HG03469 (cell line): Measurements from ENCODE around the gene MAP4K3.
"Not testable (repeated sequence)": the region's sequence is repeated elsewhere in the genome, so short reads cannot be mapped to it uniquely, and the experiment has no call there.

ENCODE experiments used
- ATAC-seq: cut with Tn5 transposase; IDR thresholded peaks from one replicate; pipeline ENCODE4 v1.9.1; 2021; ENCODE audit warnings: mild to moderate bottlenecking, moderate library complexity, moderate number of reproducible peaks; ENCODE audit not compliant: unreplicated experiment

The MAP4K3 gene

DNA sequence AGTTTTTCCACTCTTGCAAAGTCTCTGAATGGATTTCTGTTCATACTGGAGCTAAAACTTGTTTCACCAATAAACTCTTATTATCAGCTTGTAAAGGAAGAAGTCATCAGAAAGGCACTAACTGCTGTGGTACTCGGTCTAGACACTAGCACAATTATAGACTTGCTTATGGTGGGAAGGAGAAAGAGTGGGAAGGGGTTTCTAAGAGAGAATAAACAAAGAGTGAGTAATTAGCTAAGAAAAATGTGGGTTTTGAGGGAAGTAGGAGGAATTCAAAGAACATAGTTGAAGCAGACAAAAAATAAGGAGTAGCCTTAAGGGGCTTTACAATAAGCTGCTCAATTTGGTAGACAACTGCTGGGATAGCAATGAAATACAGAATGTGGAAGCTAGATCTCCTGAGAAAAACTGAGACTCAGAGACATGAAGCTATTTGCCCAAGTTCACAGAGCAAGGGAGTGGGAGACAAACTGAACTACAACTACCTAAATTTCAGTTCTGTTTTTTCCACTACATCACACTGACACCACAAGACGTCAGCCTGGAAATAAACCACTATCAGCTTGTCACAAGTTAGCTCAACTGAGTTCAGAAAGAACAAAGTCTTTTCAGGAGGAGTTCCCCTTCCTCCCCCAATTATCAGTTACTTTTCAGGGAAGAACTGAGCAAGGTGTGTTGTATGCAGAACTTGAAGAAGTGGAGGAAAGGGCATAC is 59.7 kb downstream of the MAP4K3 start:
- ATAC-seq = peak; percentile 92

DNA sequence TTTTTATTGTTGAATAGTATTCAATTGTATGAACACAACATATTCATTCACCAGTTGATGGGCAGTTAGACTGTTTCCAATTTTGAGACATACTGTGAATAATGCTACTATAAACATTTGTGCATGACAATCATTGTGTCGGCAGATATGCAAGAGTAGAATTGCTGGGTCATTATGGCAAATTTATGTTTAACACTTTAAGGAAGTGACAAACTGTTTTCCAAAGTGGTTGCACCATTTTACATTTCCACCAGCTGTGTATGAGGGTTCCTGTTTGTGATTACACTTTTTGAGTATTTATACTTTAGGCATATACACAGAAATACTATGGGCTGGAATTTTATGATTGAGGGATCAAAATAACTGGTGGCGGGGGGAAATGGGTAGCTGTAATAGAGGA is 61.2 kb downstream of the MAP4K3 start:
- no peak for ATAC-seq

DNA sequence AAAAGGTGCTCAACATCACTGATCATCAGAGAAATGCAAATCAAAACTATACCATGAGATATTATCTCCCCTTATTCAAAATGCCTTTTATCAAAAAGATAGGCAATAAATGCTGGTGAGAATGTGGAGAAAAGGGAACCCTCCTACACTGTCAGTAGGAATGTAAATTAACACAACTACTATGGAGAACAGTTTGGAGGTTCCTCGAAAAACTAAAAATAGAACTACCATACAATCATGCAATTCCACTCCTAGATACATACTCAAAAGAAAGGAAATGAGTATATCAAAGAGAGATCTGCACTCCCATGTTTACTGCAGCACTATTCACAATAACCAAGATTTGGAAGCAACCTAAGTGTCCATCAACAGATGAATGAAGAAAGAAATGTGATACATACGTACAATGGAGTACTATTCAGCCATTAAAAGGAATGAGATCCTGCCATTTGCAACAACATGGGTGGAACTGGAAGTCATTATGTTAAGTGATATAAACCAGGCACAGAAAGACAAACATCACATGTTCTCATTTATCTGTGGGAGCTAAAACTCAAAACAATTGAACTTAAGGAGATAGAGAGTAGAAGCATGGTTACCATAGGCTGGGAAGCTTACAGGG is 63.8 kb downstream of the MAP4K3 start:
- no peak for ATAC-seq

DNA sequence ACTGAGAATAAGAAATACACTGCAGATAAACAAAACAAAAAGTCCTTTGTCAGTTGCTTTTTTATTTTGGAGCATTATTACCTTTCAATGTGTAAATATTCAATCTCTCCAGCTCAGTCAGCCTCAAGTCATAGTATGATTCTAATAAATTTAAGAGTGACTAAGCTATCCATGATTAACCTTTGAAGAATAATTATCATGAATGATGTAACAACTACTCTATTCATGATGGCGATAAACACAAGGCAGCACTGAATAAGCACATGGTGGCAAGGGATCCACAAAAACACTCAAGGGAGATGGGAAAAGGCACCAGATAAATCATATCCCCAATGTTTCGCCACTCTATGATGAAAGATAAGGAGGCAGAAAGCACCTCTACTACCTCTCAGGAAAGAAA is 67.0 kb downstream of the MAP4K3 start:
- ATAC-seq = no peak

DNA sequence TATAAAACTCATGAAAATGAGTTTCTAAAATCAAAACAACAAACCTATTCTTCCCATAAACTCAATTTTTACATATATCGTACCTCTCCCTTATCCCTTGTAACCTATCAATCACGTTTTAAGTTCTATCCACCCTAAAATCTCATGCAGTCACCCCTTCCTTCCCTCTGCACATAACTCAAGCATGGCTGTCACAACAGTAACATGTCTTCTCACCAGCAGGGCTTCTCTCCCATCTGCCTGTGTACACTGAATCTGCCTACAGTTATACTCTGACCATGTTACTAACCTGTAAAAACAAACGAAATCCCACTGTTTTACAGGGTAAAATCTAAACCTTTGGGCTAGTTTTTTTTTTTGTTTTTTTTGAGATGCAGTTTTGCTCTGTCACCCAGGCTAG is 68.2 kb downstream of the MAP4K3 start:
- no peak for ATAC-seq

DNA sequence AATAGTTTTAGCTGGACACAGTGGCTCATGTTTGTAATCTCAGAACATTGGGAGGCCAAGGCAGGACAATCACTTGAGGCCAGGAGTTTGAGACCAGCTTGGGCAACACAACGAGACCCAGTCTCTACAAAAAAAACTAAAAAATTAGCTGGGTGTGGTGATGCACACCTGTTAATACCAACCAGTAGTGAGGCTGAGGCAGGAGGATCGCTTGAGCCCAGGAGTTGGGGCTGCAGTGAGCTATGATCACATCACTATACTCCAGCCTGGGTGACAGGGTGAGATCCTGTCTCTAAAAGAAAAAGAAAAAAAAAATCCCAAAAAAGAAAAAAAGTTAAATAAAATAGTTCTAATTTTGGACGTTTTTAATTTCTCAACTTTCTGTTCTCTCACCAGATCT is 68.7 kb downstream of the MAP4K3 start:
- ATAC-seq = no peak

DNA sequence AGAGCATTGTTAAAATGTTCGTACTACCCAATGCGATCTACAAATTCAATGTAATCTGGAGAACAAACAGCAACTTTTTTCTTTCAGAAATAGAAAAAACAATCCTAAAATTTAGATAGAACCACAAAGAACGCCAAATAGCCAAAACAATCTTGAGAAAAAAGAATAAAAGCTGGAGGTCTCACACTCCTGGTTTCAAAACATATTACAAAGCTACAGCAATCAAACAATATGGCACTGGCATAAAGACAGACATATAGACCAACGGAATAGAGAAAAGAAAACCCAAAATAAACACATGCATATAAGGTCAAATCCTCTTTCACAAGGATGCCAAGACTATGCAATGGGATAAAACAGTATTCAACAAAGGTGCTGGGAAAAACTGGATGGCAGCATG is 74.5 kb downstream of the MAP4K3 start:
- no peak for ATAC-seq

DNA sequence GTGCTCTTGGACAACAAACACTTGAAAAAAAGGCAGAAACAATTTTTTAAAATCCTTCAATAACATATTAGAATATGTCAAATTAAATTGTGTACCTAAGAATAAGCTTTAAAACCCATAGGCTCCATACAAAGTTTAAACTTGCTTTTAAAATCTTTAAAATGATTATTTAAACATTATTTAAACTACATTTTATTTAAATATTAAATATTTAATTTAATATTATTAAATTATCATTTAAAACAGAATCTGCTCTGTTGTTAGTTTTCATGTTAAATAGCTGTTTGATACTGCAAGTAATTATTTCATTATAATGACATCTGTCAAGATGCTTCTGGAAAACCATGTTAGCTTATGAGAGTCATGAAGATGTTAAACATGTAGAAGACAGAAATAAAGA is 75.6 kb downstream of the MAP4K3 start:
- ATAC-seq = no peak

DNA sequence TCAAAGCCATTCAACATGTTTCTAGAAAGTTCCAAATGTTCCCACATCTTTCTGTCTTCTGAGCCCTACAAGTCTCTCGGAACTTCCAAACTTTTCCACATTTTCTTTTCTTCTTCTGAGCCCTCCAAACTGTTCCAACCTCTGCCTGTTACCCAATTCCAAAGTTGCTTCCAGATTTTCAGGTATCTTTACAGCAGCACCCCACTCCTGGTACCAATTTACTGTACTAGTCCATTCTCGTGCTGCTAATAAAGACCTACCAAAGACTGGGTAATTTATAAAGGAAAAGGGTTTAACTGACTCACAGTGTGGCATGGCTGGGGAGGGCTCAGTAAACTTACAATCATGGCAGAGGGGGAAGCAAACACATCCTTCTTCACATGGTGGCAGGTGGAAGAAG is 76.7 kb downstream of the MAP4K3 start:
- not testable (repeated sequence) for ATAC-seq

DNA sequence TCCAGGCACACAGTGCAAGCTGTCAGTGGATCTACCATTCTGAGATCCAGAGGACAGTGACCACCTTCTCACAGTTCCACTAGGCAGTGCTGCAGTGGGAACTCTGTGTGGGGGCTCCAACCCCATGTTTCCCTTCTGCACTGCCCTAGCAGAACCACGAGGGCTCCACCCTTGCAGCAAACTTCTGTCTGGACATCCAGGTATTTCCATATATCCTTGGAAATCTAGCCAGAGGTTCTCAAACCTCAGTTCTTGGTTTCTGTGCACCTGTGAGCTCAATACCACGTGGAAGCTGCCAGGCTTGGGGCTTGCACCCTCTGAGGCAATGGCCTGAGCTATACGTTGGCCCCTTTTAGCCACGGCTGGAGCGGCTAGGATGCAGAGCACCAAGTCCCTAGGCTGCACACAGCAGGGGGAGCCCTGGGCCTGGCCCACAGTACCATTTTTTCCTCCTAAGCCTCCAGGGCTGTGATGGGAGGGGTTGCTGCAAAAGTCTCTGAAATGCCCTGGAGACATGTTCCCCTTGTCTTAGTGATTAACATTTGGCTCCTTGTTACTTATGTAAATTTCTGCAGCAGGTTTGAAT is 77.5 kb downstream of the MAP4K3 start:
- no peak for ATAC-seq

DNA sequence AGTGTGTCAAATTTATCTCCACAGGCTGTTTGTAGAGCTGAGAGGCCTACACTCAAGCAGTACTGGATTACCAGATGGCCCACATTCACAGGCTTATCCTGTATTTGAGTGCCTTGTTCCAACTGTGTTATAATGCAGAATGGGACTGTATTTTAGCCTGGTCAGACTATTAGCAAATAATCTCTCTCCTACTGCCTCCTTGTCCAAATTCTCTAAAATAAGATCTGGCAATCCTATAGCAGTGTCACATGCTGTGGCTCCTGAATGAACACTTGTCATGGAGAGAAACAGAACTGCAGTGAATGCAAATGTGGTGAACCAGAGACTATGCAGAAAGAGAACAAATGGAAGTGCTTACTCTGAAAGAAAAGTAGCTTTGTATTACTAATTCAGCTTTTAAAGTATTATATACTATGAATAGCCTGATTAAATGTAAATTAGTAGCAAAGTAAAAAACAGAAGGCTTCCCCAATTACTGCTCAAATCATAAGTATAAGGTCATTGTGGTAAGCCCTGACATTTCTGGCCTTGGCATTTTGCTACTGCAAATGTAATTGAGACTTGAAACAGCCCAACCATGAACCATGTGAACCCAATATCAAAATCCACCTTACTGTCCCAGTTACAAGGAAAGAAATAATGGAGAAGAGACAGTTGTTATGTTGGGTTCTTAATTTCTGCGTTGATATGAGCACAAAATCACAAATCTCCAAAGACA is 80.0 kb downstream of the MAP4K3 start:
- ATAC-seq = no peak

DNA sequence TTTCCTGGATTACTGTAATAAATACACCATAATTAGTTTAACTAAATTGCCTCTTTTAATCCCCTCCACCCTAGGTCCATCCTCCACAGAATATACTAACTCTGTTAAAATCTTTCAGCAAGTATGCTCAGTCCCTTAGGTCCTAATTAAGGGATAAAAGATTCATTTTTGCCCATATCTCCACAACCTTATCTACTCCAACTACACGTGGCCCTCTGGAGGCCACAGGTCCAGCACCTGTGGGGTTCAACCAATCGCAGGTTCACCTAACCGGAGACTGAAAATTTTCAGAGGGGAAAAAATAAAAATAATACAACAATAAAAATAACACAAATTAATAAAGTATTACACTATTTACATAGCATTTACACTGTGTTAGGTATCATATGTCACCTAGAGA is 86.4 kb downstream of the MAP4K3 start:
- no peak for ATAC-seq

DNA sequence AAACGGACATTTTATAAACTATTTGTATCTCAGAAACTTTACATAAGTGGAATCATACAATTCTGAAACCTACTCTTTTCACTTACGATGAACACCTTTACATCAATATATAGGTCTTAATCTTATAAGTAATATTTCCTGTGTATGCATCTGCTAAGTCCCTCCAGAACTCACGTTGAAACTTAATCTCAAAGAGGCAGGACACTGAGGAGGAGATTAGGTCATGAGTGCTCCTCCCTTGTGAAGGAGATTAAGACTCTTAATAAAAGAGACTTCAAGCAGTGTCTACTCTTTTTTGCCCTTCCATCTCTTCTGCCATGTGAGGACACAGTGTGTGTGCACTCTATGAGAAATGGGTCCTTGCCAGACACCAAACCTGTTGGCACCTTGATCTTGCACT is 98.6 kb downstream of the MAP4K3 start:
- ATAC-seq = no peak

DNA sequence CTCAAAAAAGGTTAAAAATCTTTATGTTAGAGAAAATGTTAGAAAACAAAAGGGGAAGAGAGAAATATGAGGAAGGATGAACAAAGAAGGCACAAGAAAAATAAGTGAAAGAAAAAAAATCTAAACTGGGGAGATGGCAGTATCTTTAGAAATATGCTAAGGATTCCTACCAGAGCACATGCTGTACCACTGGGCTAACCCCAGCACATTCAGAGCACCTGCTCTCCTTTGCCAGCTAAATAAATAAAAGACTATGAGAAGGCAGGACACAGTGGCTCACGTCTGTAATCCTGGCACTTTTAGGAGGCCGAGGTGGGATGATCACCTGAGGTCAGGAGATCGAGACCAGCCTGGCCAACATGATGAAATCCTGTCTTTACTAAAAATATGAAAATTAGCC is 101.2 kb downstream of the MAP4K3 start:
- no peak for ATAC-seq

DNA sequence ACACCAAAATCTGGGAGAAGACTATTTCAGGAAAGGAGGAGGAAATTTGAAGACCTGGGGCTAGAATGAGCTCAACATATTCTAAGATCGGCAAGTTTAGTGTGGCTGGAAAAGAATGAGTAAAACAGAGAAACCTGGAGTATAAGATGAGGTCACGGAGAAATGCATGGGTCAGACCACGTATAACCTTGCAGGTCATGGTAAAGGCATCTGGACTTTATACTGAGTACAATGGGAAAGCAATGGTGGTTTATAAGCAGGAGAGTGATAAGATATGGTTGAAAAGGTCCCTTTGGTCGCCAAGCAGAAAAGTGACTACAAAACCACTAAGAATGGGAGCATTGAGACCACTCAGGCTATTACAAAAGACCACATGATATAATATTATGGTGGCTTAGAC is 102.1 kb downstream of the MAP4K3 start:
- ATAC-seq = no peak

DNA sequence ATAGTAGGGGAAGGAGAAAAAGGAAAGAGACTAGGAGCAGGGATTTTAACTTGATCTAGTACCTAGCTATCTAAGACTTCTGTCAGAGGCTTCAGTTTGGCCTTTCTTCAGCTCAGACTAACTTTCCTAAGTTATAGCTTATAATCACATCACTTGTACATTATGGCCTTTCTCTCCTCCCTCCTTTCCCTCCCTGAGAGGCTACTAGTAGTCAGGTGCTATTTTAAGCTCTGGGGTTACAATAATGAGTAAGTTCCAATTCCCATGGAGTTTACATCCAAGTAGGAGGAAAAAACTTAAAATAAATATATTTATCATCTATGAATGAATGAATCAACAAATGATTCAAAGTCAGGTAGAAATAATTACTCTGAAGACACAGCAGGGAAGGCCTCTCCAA is 102.6 kb downstream of the MAP4K3 start:
- ATAC-seq = no peak

DNA sequence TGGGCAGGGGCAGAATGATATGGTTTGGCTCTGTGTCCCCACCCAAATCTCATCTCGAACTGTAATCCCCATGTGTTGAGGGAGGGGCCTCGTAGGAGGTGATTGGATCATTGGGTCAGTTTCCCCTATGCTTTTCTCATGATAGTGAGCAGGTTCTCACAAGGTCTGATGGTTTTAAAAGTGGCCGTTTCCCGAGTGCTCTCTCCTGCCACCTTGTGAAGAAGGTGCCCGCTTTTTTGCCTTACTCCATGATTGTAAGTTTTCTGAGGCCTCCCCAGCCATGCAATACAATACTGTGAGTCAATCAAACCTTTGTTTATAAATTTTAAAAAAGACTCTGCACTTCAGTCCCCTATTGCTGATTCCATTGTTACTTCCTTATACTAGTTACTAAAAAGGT is 110.4 kb downstream of the MAP4K3 start:
- no peak for ATAC-seq

DNA sequence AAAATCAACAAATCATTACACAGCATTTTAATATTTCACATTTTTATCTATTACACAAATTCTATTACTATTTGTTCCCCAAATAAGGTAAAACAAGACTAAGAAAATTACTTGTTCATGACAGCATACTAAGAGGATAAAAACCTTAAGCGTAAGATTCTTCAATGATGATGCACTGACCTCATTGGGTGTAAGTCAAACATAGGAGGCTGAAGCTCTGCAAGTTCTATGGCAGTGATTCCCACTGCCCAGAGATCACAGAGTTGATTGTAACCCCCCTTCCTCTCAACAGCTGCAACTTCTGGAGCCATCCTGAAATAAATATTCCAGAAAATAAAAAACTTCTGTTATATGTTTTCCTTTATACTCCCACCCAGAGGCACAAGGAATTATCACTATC is 111.1 kb downstream of the MAP4K3 start:
- no peak for ATAC-seq

DNA sequence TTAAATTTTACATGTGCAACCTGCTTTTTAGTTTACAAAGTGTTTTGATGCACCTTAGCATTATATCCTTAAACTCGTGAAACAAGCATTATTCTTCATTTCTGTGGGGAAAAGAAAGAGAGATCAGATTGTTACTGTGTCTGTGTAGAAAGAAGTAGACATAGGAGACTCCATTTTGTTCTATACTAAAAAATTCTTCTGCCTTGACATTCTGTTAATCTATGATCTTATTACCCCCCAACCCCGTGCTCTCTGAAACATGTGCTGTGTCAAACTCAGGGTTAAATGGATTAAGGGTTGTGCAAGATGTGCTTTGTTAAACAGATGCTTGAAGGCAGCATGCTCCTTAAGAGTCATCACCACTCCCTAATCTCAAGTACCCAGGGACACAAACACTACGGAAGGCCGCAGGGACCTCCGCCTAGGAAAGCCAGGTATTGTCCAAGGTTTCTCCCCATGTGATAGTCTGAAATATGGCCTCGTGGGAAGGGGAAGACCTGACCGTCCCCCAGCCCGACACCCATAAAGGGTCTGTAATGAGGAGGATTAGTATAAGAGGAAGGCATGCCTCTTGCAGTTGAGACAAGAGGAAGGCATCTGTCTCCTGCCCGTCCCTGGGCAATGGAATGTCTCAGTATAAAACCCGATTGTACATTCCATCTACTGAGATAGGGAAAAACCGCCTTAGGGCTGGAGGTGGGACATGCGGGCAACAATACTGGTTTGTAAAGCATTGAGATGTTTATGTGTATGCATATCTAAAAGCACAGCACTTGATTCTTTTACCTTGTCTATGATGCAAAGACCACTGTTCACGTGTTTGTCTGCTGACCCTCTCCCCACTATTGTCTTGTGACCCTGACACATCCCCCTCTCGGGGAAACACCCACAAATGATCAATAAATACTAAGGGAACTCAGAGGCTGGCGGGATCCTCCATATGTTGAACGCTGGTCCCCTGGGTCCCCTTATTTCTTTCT is 115.7 kb downstream of the MAP4K3 start:
- not testable (repeated sequence) for ATAC-seq

DNA sequence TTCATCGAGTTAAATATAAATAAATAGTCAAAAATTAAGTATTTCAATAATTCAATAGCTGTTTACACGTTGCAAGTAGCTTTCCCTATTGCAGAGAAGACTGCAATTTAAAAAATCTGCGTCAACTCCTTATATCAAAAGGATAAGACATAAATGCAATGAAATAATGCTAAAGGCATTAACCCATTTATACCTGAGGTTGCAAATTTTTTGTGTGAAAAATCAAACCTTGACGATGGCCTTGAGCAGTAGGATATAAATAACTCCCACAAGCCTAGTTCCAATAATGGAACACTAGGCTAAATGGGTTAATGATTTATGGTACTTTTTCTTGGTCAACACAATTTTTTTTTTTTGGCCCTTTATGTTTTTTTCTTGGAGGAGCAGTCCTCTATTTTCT is 116.9 kb downstream of the MAP4K3 start:
- ATAC-seq = no peak

DNA sequence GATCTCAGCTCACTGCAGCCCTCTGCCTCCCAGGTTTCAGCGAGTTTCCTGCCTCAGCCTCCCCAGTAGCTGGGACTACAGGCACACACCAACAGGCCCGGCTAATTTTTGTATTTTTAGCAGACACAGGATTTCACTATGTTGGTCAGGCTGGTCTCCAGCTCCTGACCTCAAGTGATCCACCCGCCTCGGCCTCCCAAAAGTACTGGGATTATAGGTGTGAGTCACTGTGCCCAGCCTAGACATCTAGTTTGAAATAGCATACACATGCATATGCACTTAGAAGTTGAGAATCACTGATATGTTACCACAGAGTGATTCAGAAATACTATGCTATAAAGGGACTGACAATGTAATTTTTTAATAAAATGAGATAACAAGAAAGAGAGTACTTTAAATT is 123.5 kb downstream of the MAP4K3 start:
- ATAC-seq = no peak
